Measurements from ENCODE around the gene ALOX5. TPM values are rescaled to one million over a fixed set of nuclear protein-coding genes. Genes with fewer than 3 reads are reported as not detected.
"Not testable (repeated sequence)": the region's sequence is repeated elsewhere in the genome, so short reads cannot be mapped to it uniquely, and the experiment has no call there.

Gene ALOX5
- polyA plus RNA-seq, 1 donor, result 1.1 TPM

GRCh38 chr10:45374350-45375052, 485 bp downstream of the ALOX5 start:
- DNase-seq (ENCODE audit: low read depth), result no peak

GRCh38 chr10:45375101-45375500, 1.1 kb downstream of the ALOX5 start:
- no peak for DNase-seq (ENCODE audit: low read depth)

GRCh38 chr10:45375716-45376231, 1.8 kb downstream of the ALOX5 start:
- no peak for DNase-seq (ENCODE audit: low read depth)

- no peak for DNase-seq (ENCODE audit: low read depth)
These were observed 2.4 kb downstream of the ALOX5 start for GRCh38 chr10:45376371-45376801.

- no peak for DNase-seq (ENCODE audit: low read depth)
These were observed 3.3 kb downstream of the ALOX5 start for GRCh38 chr10:45377321-45377720.

GRCh38 chr10:45377858-45378257, 3.8 kb downstream of the ALOX5 start:
- DNase-seq (ENCODE audit: low read depth), result no peak

GRCh38 chr10:45378914-45379726, 5.1 kb downstream of the ALOX5 start:
- DNase-seq (ENCODE audit: low read depth), result no peak

GRCh38 chr10:45379891-45380540, 6.0 kb downstream of the ALOX5 start:
- no peak for DNase-seq (ENCODE audit: low read depth)

- no peak for DNase-seq (ENCODE audit: low read depth)
These were observed 7.0 kb downstream of the ALOX5 start for GRCh38 chr10:45380903-45381620.

GRCh38 chr10:45382591-45382990, 8.6 kb downstream of the ALOX5 start:
- DNase-seq (ENCODE audit: low read depth), result no peak

- DNase-seq (ENCODE audit: low read depth), result no peak
These were observed 9.8 kb downstream of the ALOX5 start for GRCh38 chr10:45383682-45384330.

- DNase-seq (ENCODE audit: low read depth), result no peak
These were observed 12.6 kb downstream of the ALOX5 start for GRCh38 chr10:45386657-45387056.

- no peak for DNase-seq (ENCODE audit: low read depth)
These were observed 13.3 kb downstream of the ALOX5 start for GRCh38 chr10:45387096-45387893.

GRCh38 chr10:45389671-45390070, 15.7 kb downstream of the ALOX5 start:
- DNase-seq (ENCODE audit: low read depth), result not testable (repeated sequence)

- not testable (repeated sequence) for DNase-seq (ENCODE audit: low read depth)
These were observed 17.6 kb downstream of the ALOX5 start for GRCh38 chr10:45391636-45392035.

GRCh38 chr10:45395554-45395953, 21.5 kb downstream of the ALOX5 start:
- no peak for DNase-seq (ENCODE audit: low read depth)

GRCh38 chr10:45398595-45398994, 24.6 kb downstream of the ALOX5 start:
- no peak for DNase-seq (ENCODE audit: low read depth)

- no peak for DNase-seq (ENCODE audit: low read depth)
These were observed 25.1 kb downstream of the ALOX5 start for GRCh38 chr10:45399113-45399512.

- DNase-seq (ENCODE audit: low read depth), result no peak
These were observed 29.1 kb downstream of the ALOX5 start for GRCh38 chr10:45403151-45403550.

- no peak for DNase-seq (ENCODE audit: low read depth)
These were observed 30.2 kb downstream of the ALOX5 start for GRCh38 chr10:45404087-45404769.
